BE2C (cell line): ENCODE data around the gene NCK1.

Source experiments
- DNase-seq: peaks from one replicate; pipeline ENCODE4 v3.0.0-alpha.2; 2020
- H3K27me3 ChIP-seq: fragments of 250-450 bp; sonication (Bioruptor Pico); 2 replicates; pipeline ENCODE4 v1.5.1; 2020; ENCODE audit warnings: mild to moderate bottlenecking
- H3K36me3 ChIP-seq: fragments of 250-450 bp; sonication (Bioruptor Pico); 2 replicates; pipeline ENCODE4 v1.5.1; 2020; ENCODE audit warnings: mild to moderate bottlenecking
- H3K4me1 ChIP-seq: fragments of 250-450 bp; sonication (Bioruptor Pico); 2 replicates; pipeline ENCODE4 v1.5.1; 2020
- H3K4me3 ChIP-seq: 2 replicates; pipeline ENCODE4 v1.5.1; 2011; ENCODE audit warnings: low read depth, low read length
- H3K9me3 ChIP-seq: fragments of 250-450 bp; sonication (Bioruptor Pico); 2 replicates; pipeline ENCODE4 v1.5.1; 2020
- CTCF ChIP-seq: IDR thresholded peaks from 2 replicates; pipeline ENCODE4 v1.5.1; 2012; ENCODE audit warnings: mild to moderate bottlenecking, low read depth, low read length

NCK1 gene

GRCh38 chr3:136925425-136926190 is 63.6 kb downstream of the NCK1 start:
- Histone ChIP-seq H3K27me3 (no peaks in the 10 kb centered on the region), H3K9me3 (no peaks in the 10 kb centered on the region), H3K36me3 (peaks cover 6% of the 10 kb centered on the region), H3K4me3 (no peak overlapping the region), H3K4me1 (no peaks in the 10 kb centered on the region)
- no peak for TF ChIP-seq CTCF
- DNase-seq, result no peak

DNA sequence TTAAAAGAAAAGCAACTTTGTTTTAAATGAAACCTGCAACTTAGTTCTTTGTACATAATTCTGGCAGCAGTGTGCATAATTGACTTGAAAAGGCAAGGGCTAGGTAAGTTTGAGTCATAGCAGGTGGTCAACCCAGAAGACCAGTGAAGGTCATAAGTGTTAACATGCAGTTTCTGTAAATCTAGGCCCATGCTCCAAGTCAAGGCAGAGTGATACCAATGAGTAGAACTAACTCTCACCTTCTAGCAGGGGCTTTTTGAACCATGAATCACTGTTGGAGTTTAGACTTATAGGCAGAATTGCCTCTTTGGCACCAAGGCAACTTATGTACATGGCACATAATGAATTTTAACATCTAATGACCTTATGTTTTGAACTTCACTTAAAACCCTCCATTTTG is 66.2 kb downstream of the NCK1 start:
- no peak overlapping the region for H3K4me3 ChIP-seq
- no peaks in the 10 kb centered on the region for H3K27me3 ChIP-seq
- H3K9me3 ChIP-seq, result no peaks in the 10 kb centered on the region
- no peak for DNase-seq
- H3K36me3 ChIP-seq, result peaks cover 10% of the 10 kb centered on the region
- H3K4me1 ChIP-seq, result no peaks in the 10 kb centered on the region
- no peak for TF ChIP-seq CTCF

- Histone ChIP-seq H3K36me3 (peaks cover 10% of the 10 kb centered on the region), H3K27me3 (no peaks in the 10 kb centered on the region), H3K4me3 (no peak overlapping the region), H3K9me3 (no peaks in the 10 kb centered on the region), H3K4me1 (no peaks in the 10 kb centered on the region)
- no peak for TF ChIP-seq CTCF
- no peak for DNase-seq
Measured at GRCh38 chr3:136929977-136930670, 68.1 kb downstream of the NCK1 start.

GRCh38 chr3:136931606-136932005 is 69.6 kb downstream of the NCK1 start:
- DNase-seq, result no peak
- H3K36me3 ChIP-seq, result peaks cover 10% of the 10 kb centered on the region
- no peaks in the 10 kb centered on the region for H3K4me1 ChIP-seq

DNA sequence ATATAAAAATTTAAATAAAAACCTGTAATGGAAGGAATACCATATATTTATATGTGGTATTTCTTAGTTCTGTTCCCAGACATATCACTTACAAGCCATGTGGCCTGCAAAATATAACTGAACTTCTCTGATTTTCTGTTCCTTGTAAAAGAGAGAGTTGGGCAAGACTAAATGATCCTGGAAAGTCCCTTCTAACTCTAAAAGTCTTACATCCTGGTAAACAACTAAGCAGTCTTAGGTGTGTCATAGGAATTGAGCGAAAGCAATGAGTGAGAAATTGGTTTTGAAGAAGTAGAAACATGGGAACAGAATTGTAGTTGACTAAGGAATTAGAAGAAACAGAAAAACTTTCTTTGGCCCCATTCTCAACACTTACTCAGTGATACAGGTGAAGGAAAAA is 70.5 kb downstream of the NCK1 start:
- Histone ChIP-seq H3K27me3 (no peaks in the 10 kb centered on the region), H3K36me3 (peaks cover 10% of the 10 kb centered on the region), H3K4me1 (no peaks in the 10 kb centered on the region), H3K4me3 (no peak overlapping the region), H3K9me3 (no peaks in the 10 kb centered on the region)
- no peak for DNase-seq
- TF ChIP-seq CTCF, result no peak

More at GRCh38 chr3:136931606-136932005, 69.6 kb downstream of the NCK1 start:
- no peaks in the 10 kb centered on the region for H3K27me3 ChIP-seq
- no peak for TF ChIP-seq CTCF
- H3K4me3 ChIP-seq, result no peak overlapping the region
- no peaks in the 10 kb centered on the region for H3K9me3 ChIP-seq

GRCh38 chr3:136932978-136933772 is 71.2 kb downstream of the NCK1 start:
- Histone ChIP-seq H3K4me1 (no peaks in the 10 kb centered on the region), H3K27me3 (no peaks in the 10 kb centered on the region), H3K36me3 (peaks cover 7% of the 10 kb centered on the region), H3K9me3 (no peaks in the 10 kb centered on the region), H3K4me3 (no peak overlapping the region)
- TF ChIP-seq CTCF, result no peak
- no peak for DNase-seq
